Measurements from ENCODE around the gene BCAS1. TPM values are rescaled to one million over a fixed set of nuclear protein-coding genes. Genes with fewer than 3 reads are reported as not detected.

Gene BCAS1
- total RNA-seq, 1 donor from 2014 or later, result not detected

DNA sequence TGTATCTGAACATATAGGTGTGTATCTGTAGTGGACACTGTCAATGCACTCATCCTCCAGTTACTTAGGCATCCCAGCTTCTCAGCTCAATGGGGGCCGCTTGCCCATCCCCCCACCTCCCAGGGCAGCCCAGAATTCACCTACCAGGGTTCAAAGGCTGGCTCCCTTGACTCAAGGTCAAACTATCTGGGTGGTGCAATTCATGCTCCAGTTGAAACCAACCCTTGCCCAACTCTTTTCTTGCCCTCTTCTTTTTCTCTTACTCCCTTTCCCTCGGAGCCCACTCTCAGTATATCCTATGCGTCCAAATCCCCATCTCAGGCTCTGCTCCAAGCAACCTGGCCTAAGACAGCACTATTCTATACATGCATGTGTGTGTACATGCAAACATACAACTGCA, 127.4 kb downstream of the BCAS1 start:
- peaks cover 32% of the 10 kb centered on the region for H3K4me1 Mint-ChIP-seq (ENCODE audit: unreplicated experiment)
- no peaks in the 10 kb centered on the region for H3K36me3 Mint-ChIP-seq (ENCODE audit: unreplicated experiment)
- no peaks in the 10 kb centered on the region for H3K27me3 Mint-ChIP-seq (ENCODE audit: unreplicated experiment)
- H3K9me3 Mint-ChIP-seq (ENCODE audit: unreplicated experiment), result no peaks in the 10 kb centered on the region
- no peak overlapping the region for H3K4me3 Mint-ChIP-seq (ENCODE audit: unreplicated experiment)
- H3K27ac Mint-ChIP-seq (ENCODE audit: unreplicated experiment), result no peak overlapping the region
- TF ChIP-seq, protein P1, sequence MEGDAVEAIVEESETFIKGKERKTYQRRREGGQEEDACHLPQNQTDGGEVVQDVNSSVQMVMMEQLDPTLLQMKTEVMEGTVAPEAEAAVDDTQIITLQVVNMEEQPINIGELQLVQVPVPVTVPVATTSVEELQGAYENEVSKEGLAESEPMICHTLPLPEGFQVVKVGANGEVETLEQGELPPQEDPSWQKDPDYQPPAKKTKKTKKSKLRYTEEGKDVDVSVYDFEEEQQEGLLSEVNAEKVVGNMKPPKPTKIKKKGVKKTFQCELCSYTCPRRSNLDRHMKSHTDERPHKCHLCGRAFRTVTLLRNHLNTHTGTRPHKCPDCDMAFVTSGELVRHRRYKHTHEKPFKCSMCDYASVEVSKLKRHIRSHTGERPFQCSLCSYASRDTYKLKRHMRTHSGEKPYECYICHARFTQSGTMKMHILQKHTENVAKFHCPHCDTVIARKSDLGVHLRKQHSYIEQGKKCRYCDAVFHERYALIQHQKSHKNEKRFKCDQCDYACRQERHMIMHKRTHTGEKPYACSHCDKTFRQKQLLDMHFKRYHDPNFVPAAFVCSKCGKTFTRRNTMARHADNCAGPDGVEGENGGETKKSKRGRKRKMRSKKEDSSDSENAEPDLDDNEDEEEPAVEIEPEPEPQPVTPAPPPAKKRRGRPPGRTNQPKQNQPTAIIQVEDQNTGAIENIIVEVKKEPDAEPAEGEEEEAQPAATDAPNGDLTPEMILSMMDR (IDR thresholded peaks at IDR 0.05), result no peak
- no peak for DNase-seq (ENCODE audit: extremely low spot score, unreplicated experiment)

DNA sequence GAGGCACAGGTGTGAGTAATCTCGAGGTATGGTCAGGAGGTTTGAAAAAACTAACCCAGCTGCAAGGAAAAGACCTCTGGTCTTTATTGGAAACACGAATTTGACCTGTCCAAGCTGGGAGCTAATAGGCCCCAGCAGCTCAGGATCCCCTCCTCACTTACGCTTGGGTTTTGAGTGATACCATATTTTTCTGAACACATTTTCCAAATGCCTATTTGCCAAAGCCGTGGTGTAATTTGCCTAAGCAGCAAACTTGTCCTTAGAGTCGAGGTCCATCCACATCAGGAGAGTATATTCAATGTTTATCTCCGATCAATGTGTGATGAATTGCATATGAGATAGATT, 128.0 kb downstream of the BCAS1 start:
- Mint-ChIP-seq H3K27me3 (ENCODE audit: unreplicated experiment) (no peaks in the 10 kb centered on the region), H3K27ac (ENCODE audit: unreplicated experiment) (no peak overlapping the region), H3K36me3 (ENCODE audit: unreplicated experiment) (no peaks in the 10 kb centered on the region), H3K4me3 (ENCODE audit: unreplicated experiment) (no peak overlapping the region), H3K9me3 (ENCODE audit: unreplicated experiment) (no peaks in the 10 kb centered on the region), H3K4me1 (ENCODE audit: unreplicated experiment) (peaks cover 32% of the 10 kb centered on the region)
- no peak for DNase-seq (ENCODE audit: extremely low spot score, unreplicated experiment)
- TF ChIP-seq, protein P1 (IDR thresholded peaks at IDR 0.05), result no peak

DNA sequence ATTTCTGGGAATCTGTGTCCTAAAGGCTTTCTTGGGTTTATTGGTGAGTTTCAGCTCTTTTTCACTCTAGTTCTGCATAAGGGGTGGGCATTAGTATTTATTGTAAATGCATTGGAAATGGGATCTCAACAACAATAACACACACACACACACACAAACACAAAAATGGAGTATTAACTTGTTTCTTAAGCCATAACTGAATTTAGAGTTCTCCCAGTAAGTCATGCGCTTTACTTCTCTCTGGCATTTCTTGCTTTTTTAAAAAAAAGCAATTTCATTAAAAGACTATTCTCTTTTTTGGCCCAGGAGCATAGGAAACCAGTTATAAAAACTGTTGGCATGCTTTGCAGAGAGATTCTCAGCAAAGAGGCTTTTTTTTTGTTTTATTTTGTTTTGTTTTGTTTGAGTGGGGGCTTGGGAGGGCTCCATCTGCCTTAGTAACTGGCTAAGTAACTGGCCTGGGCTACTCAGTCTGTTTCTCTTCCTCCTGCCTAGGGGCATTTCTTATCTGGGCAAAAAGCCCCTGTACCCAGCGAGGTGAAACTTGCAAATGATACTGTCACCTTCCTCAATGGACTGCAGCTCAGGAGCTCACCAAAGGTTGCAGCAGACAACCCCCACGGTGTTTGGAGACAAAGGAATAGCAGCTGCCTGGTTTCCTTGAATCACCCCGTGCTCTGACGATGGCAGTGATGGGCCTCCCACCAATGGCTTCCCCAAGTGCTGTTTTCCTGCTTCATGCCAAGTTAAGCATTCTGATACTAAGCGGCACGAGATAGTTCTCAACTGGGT, 128.5 kb downstream of the BCAS1 start:
- no peak for DNase-seq (ENCODE audit: extremely low spot score, unreplicated experiment)
- Mint-ChIP-seq H3K9me3 (ENCODE audit: unreplicated experiment) (no peaks in the 10 kb centered on the region), H3K27me3 (ENCODE audit: unreplicated experiment) (no peaks in the 10 kb centered on the region), H3K36me3 (ENCODE audit: unreplicated experiment) (no peaks in the 10 kb centered on the region), H3K4me3 (ENCODE audit: unreplicated experiment) (no peak overlapping the region), H3K27ac (ENCODE audit: unreplicated experiment) (peak overlapping the region; percentile 42), H3K4me1 (ENCODE audit: unreplicated experiment) (peaks cover 32% of the 10 kb centered on the region)
- TF ChIP-seq, protein P1 (IDR thresholded peaks at IDR 0.05), result no peak

DNA sequence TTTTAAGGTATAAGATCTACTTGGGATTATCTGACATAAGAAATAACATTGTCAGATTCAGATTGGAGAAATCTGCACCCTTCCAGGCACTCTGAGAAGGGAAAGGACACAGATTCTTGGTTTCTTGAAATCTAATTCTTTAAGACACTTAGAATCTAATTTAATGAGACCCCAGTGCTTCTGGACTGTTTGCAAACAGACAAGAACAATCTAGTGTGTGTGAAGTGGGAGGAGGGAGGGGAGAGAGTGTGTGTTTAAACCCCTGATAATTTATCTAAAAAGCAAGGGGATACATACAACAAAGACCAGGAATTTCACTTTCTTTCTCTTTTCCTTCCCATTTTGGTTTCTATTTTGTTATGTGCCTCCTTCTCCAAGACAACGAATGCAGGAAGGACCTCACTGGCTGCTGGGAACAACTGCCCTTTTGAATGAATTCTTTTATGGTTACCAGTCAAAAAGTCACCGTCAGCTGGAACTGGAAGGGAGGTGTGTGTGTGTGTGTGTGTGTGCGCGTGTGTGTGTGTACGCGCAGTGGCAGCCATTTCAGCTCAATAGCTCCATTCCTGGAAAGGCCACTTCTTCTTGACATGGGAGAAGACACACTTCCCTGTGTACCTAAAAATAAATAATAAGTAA, 129.4 kb downstream of the BCAS1 start:
- Mint-ChIP-seq H3K9me3 (ENCODE audit: unreplicated experiment) (no peaks in the 10 kb centered on the region), H3K36me3 (ENCODE audit: unreplicated experiment) (no peaks in the 10 kb centered on the region), H3K4me1 (ENCODE audit: unreplicated experiment) (peaks cover 32% of the 10 kb centered on the region), H3K27ac (ENCODE audit: unreplicated experiment) (peak overlapping the region; percentile 68), H3K27me3 (ENCODE audit: unreplicated experiment) (no peaks in the 10 kb centered on the region), H3K4me3 (ENCODE audit: unreplicated experiment) (peak overlapping the region; percentile 48)
- DNase-seq (ENCODE audit: extremely low spot score, unreplicated experiment), result no peak
- TF ChIP-seq, protein P1 (IDR thresholded peaks at IDR 0.05), result no peak

DNA sequence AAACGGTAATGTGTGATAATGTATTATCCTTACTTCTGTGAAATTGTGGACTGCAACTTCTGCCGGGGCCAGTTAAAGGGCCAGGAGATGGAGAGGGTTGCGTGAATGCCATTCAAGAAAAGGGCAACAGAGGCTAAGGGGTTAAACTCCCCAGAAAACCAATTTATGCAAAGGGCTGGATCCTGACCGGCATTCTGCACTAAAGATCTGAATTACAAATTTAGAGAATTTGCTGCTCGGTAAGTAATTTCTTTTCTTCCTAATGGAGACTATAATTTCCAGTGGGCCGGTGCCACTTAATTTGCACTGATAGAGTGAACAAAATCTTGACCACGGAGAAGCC, 130.1 kb downstream of the BCAS1 start:
- Mint-ChIP-seq H3K4me1 (ENCODE audit: unreplicated experiment) (peaks cover 35% of the 10 kb centered on the region), H3K27ac (ENCODE audit: unreplicated experiment) (peak overlapping the region; percentile 68)
- no peak for DNase-seq (ENCODE audit: extremely low spot score, unreplicated experiment)

More for the DNA sequence above, 130.1 kb downstream of the BCAS1 start:
- TF ChIP-seq, protein P1 (IDR thresholded peaks at IDR 0.05), result no peak
- Mint-ChIP-seq H3K9me3 (ENCODE audit: unreplicated experiment) (no peaks in the 10 kb centered on the region), H3K4me3 (ENCODE audit: unreplicated experiment) (peak overlapping the region; percentile 34), H3K36me3 (ENCODE audit: unreplicated experiment) (no peaks in the 10 kb centered on the region), H3K27me3 (ENCODE audit: unreplicated experiment) (no peaks in the 10 kb centered on the region)

Data from osteocyte (in vitro differentiated cells).